NB4 (cell line): ENCODE measurements around the gene GALNT3.

ENCODE experiments used
- DNase-seq: peaks from one replicate; pipeline ENCODE4 v3.0.0; 2010; ENCODE audit warnings: low read depth
- H3K4me3 ChIP-seq: one replicate; pipeline ENCODE4 v1.5.1; 2011; ENCODE audit warnings: mild to moderate bottlenecking, low read depth, low read length, moderate library complexity
- CTCF ChIP-seq: IDR thresholded peaks from one replicate; pipeline ENCODE4 v1.5.1; 2012; ENCODE audit warnings: low read depth, low read length
- MAX ChIP-seq: IDR thresholded peaks from 2 replicates; pipeline ENCODE4 v1.6.1; 2011; ENCODE audit warnings: low read depth, low read length
- MYC ChIP-seq: IDR thresholded peaks from 2 replicates; pipeline ENCODE4 v1.6.1; 2011; ENCODE audit warnings: low read depth, low read length
- POLR2A ChIP-seq: IDR thresholded peaks from 2 replicates; pipeline ENCODE4 v1.6.1; 2011; ENCODE audit warnings: mild to moderate bottlenecking; ENCODE audit not compliant: insufficient read length; ENCODE audit errors: extremely low read depth

Gene GALNT3

GRCh38 chr2:165833156-165833555, 39.1 kb upstream of the GALNT3 start:
- no peak for DNase-seq
- TF ChIP-seq POLR2A (no peak), MYC (no peak), CTCF (no peak), MAX (no peak)
- H3K4me3 ChIP-seq = no peak overlapping the region

- no peak for DNase-seq
- TF ChIP-seq MYC (no peak), MAX (no peak), POLR2A (no peak), CTCF (no peak)
- no peak overlapping the region for H3K4me3 ChIP-seq
Measured at GRCh38 chr2:165827921-165828276, 33.9 kb upstream of the GALNT3 start.

GRCh38 chr2:165827016-165827920, 33.2 kb upstream of the GALNT3 start:
- no peak overlapping the region for H3K4me3 ChIP-seq
- TF ChIP-seq CTCF = no peak
- TF ChIP-seq MYC = no peak
- no peak for TF ChIP-seq POLR2A

GRCh38 chr2:165825041-165825440, 31.0 kb upstream of the GALNT3 start:
- DNase-seq = no peak
- TF ChIP-seq POLR2A (no peak), MAX (no peak), MYC (no peak), CTCF (no peak)
- no peak overlapping the region for H3K4me3 ChIP-seq

More at GRCh38 chr2:165827016-165827920, 33.2 kb upstream of the GALNT3 start:
- DNase-seq = no peak

GRCh38 chr2:165820296-165820695, 26.2 kb upstream of the GALNT3 start:
- TF ChIP-seq POLR2A (no peak), MAX (no peak), MYC (no peak), CTCF (no peak)
- no peak for DNase-seq

GRCh38 chr2:165818920-165819319, 24.9 kb upstream of the GALNT3 start:
- TF ChIP-seq POLR2A (no peak), MAX (no peak), CTCF (no peak), MYC (no peak)
- DNase-seq = no peak
- no peak overlapping the region for H3K4me3 ChIP-seq

More at GRCh38 chr2:165820296-165820695, 26.2 kb upstream of the GALNT3 start:
- H3K4me3 ChIP-seq = no peak overlapping the region
